ENCODE results near the gene KCNIP4. TPM values are rescaled to one million over a fixed set of nuclear protein-coding genes. Genes with fewer than 3 reads are reported as not detected.

KCNIP4 gene
- total RNA-seq, 4 donors from 2014 or later: 0.19 to 0.50 (median 0.34) TPM; not detected in 1

DNA sequence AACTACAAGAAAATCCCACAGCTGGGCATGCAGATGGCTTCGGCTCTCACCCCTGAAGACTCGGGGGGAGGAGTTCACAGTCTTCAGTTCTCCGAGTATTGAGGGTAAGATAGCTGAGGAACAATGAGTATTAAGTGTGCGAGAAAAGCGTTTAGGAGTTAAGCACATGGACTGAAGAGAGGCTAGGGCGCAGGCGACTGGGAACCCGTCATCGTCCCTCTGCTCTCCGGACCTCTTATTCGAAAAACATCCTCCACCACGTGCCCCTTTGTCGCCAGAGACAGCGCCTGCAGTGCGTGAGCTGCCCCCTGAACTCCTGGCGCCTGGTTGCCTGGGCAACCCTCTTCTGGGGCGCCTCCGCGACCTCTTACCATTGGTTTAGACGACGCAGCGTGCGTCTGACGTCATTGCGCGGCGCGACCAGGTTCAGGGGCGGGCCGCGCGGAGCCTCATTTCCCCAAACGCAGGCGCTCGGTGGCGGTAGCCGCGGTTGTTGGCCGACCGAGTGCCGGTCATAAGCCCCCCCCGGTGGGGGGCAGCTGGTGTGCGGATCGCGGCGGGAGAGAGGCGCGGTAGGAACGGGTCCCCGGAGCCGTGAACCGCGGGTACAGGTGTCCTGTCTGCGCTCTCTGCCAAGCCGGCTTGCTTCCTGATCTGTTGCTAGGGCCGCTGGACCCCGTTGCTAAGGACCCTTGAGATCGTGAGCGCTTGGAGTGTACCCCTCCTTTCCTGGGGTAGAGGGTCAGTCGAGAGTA is 1248.4 kb downstream of the KCNIP4 start, which contains the start of gene PACRGL:
PACRGL (plus strand) TSS at position 452 of the 755 bp plus-strand sequence. CDS start 4,024 bp downstream, outside the sequence.
- under 1% methylated on average over 20 of the region's 60 CpGs for whole genome bisulfite sequencing

GRCh38 chr4:20698820-20699219 is 1249.8 kb downstream of the KCNIP4 start:
- H3K4me3 ChIP-seq: no peak overlapping the region
- H3K4me1 ChIP-seq: peaks cover 20 to 32% (median 25%) of the 10 kb centered on the region in 4 donors
- no peak overlapping the region for H3K27ac ChIP-seq (replicated peaks in 1 of 4)
- no peaks in the 10 kb centered on the region for H3K36me3 ChIP-seq
- H3K27me3 ChIP-seq: no peaks in the 10 kb centered on the region
- intact Hi-C loops (cut with DNase I): no loop called here
- no peak for TF ChIP-seq POLR2A (IDR thresholded peaks at IDR 0.05; ENCODE audit: low read depth)
- no peak for TF ChIP-seq POLR2AphosphoS5 (IDR thresholded peaks at IDR 0.05)
- no peak for TF ChIP-seq CTCF (IDR thresholded peaks at IDR 0.05)
- TF ChIP-seq EP300 (IDR thresholded peaks at IDR 0.05): no peak
- H3K9me3 ChIP-seq: no peaks in the 10 kb centered on the region
- DNase-seq (ENCODE audit: extremely low spot score): no peak
- 78% methylated on average over 4 of the region's 4 CpGs for WGBS

More for the DNA sequence above, 1248.4 kb downstream of the KCNIP4 start, which contains the start of gene PACRGL:
- peak within 1 kb of the TSS; percentile 76 to 84 (median 81) for H3K27ac ChIP-seq (replicated peaks in 1 of 4)
- peak; percentile 98 for DNase-seq (ENCODE audit: extremely low spot score)
- H3K4me3 ChIP-seq: peak within 1 kb of the TSS; percentile 63 to 78 (median 73)
- intact Hi-C loops (cut with DNase I): no loop called here
- peaks cover 8 to 11% (median 9%) of the 10 kb centered on the region in 4 donors for H3K36me3 ChIP-seq
- H3K4me1 ChIP-seq: peaks cover 20 to 32% (median 25%) of the 10 kb centered on the region in 4 donors
- H3K27me3 ChIP-seq: no peaks in the 10 kb centered on the region
- peak; percentile 30 for TF ChIP-seq POLR2A (IDR thresholded peaks at IDR 0.05; ENCODE audit: low read depth)
- no peak for TF ChIP-seq CTCF (IDR thresholded peaks at IDR 0.05)
- TF ChIP-seq POLR2AphosphoS5 (IDR thresholded peaks at IDR 0.05): peak; percentile 73 to 80
- no peaks in the 10 kb centered on the region for H3K9me3 ChIP-seq

GRCh38 chr4:20698382-20698781 is 1250.2 kb downstream of the KCNIP4 start:
- peaks cover 20 to 32% (median 25%) of the 10 kb centered on the region in 4 donors for H3K4me1 ChIP-seq
- H3K4me3 ChIP-seq: no peak overlapping the region
- no peaks in the 10 kb centered on the region for H3K27me3 ChIP-seq
- WGBS: 96% methylated on average over 4 of the region's 4 CpGs
- no peak for TF ChIP-seq CTCF (IDR thresholded peaks at IDR 0.05)
- no peak for TF ChIP-seq POLR2A (IDR thresholded peaks at IDR 0.05; ENCODE audit: low read depth)
- TF ChIP-seq EP300 (IDR thresholded peaks at IDR 0.05): no peak
- TF ChIP-seq POLR2AphosphoS5 (IDR thresholded peaks at IDR 0.05): no peak
- H3K27ac ChIP-seq (replicated peaks in 1 of 4): no peak overlapping the region
- no peak for DNase-seq (ENCODE audit: extremely low spot score)
- no peaks in the 10 kb centered on the region for H3K36me3 ChIP-seq
- intact Hi-C loops (cut with DNase I): no loop called here
- H3K9me3 ChIP-seq: no peaks in the 10 kb centered on the region

DNA sequence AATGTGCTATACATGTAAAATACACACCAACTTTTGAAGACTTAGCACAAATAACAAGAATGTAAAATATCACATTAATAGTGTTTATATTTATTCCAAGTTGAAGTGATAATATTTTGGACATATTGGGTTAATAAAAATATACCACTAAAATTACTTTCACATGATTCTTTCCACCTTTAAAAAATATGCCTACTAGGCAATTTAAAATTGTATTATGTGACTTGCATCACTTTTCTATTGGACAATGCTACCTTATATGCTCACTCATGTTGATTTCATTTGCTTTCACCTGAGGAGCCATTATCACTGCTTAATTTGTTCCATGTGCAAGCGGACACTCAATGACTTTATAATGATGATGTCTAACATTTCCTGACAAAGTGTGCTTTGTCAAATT is 1251.8 kb downstream of the KCNIP4 start:
- no peak for TF ChIP-seq CTCF (IDR thresholded peaks at IDR 0.05)
- TF ChIP-seq EP300 (IDR thresholded peaks at IDR 0.05): no peak
- TF ChIP-seq POLR2A (IDR thresholded peaks at IDR 0.05; ENCODE audit: low read depth): no peak
- TF ChIP-seq POLR2AphosphoS5 (IDR thresholded peaks at IDR 0.05): no peak
- Histone ChIP-seq H3K36me3 (no peaks in the 10 kb centered on the region), H3K4me3 (no peak overlapping the region), H3K4me1 (peaks cover 20 to 25% (median 23%) of the 10 kb centered on the region in 4 donors), H3K27ac (replicated peaks in 1 of 4) (no peak overlapping the region), H3K27me3 (no peaks in the 10 kb centered on the region), H3K9me3 (no peaks in the 10 kb centered on the region)
- WGBS: 91% methylated on average over 1 of the region's 1 CpG
- no peak for DNase-seq (ENCODE audit: extremely low spot score)
- intact Hi-C loops (cut with DNase I): no loop called here

Data from esophagus muscularis mucosa (tissue), 4 donors.